ENCODE measurements around the gene FNDC3A.

Gene FNDC3A

DNA sequence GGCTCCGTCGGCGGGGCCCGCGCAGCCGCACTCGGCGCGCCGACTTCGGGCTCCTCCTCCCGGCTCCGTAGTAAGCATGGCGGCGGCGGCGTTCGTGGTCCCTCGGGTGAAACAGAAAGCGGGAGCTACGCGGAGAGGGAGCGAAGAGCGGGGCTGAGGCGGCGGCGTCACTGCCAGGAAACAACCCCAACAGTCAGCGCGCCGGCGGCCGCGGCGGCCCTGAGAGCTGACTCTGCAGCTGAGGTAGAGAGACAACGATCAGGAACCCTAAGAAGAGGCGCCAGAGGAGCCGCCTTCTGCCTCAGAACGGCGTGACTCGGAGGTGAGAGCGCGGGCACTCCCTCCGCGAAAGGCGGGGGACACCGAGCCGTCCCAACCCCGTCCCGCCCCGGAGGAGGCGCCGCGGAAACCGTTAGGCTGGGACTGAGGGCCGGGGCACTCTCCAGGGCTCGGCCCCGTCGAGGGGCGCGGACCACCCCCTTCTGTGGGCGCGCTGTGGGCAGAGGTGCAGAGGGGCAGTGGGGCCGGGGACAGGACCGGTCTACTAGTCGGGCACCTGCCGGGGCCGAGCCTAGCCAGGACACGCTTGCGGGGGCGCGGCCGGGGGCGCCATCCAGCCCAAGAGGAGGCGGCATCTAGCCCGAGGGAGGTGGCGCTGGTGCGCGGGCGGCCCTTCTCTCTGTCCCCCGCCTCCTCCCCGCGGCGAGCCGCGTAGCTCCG lies at the start of gene FNDC3A:
FNDC3A (plus strand) TSS at position 57 of the 720 bp plus-strand sequence. CDS start 30,279 bp downstream, outside the sequence.
- peak; percentile 85 for DNase-seq

DNA sequence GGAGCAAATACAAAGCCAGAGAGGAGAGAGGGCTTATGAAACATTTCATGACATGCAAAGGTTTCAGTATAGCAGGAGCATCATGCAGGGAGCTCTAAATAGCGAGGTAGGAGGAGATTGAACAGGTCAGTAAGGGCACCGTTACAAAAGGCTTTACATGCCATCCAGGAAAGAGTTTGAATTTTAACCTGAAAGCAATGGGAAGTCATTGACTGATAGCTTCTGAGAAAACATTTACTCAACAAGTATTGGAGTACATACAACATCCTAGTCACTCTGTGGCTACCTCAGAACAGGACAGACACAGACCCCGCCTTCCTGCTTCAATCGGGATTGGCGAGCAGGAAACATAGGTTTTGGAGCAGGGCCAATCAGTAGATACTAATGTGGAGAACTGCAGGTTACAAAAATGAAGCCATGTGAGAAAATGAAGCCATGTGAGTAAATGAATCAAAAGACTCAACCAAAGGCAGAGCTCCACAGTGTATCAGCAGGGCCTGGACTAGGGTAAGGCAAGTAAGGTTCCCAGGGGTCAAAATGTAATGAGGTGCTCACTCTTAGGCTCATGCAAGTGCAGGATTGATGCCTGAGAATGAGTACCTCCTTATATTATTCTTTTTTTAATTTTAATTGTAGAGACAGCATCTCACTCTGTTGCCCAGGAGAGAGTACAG lies 46.8 kb upstream of the FNDC3A start:
- no peak for DNase-seq

GRCh38 chr13:48930918-48931317 lies 44.8 kb upstream of the FNDC3A start:
- no peak for DNase-seq

- no peak for DNase-seq
Measured at GRCh38 chr13:48938308-48938943, 37.3 kb upstream of the FNDC3A start.

DNA sequence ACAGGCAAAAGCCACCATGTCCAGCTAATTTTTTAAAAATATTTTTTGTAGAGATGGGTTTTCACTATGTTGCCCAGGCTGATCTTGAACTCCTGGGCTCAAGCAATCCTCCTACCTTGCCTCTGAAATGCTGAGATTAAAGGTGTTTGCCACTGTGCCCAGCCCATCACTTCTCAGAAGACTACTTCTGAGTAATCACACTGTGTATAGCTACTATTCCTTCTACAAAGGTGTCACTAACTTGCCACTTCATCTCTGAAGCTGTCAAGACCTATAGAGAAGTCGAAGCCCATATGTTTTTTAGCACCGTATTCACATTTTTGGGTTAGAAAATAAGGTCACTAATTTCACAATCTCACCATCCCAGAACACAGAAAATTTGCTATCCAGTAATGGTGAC lies 36.0 kb upstream of the FNDC3A start:
- DNase-seq: no peak

- no peak for DNase-seq
Measured at GRCh38 chr13:48942131-48942530, 33.6 kb upstream of the FNDC3A start.

DNA sequence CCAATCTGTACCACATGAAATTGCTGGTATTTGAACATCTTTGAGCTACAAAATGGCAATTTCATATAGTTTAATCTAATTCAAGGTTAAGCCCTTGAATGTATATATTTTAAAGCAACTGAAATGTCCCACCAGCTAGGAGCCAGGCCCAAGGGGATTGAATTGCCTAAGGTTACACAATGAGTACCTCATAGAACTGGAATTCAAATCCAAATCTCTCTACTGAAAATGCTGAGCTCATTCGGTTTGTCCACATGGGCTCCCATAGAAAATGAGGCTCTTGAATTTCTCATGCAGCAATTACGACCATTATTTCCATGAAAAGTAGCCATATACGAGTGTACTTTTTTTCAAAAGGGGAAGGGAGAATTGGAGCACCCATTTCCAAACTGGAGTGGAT lies 31.5 kb upstream of the FNDC3A start:
- no peak for DNase-seq

- no peak for DNase-seq
Measured at GRCh38 chr13:48945626-48946025, 30.1 kb upstream of the FNDC3A start.

GRCh38 chr13:48946163-48946562 lies 29.5 kb upstream of the FNDC3A start:
- no peak for DNase-seq

DNA sequence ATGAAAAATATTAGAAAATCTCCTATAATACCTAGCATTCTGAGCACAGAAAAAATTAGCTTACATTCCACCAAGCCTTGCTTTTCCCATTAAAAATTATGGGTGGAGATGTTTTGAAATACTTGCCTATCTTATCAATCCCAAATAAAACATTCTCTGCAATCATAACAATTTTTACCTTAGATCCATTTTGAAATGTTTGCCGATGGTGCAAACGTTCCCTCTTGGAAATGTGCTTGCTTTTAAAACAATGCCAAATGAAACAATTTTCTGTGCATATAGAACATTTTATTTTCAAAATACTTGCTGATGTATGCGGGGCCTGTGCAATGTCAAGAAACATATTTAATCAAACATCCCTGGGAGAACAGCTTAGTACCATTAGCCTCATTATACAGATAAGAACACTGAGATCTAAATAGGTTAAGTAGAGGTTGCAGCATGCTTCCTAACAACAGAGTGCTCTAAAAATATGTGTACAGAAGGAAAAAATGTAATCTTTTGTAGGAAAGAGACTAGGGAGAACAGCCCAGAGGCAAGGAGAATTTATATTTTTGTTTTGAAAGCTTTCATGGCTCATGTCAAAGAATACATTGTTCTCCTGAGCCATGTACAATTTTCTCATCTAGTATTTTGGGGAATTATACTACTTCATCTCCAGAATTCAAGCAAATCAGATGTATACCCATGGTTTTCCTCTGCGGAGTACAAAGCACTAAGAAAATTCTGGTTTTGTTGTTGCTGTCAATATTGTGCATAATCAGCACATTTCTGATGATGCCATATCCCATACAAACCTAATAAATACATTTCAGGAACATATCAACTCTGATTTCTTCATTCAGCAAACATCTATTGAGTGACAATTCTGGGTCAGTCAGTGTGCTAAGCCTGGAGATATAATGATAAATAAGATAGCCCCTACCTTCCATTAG lies 25.9 kb upstream of the FNDC3A start:
- DNase-seq: no peak

GRCh38 chr13:48950501-48950875 lies 25.2 kb upstream of the FNDC3A start:
- no peak for DNase-seq

GRCh38 chr13:48954081-48954480 lies 21.6 kb upstream of the FNDC3A start:
- DNase-seq: no peak

GRCh38 chr13:48955536-48955935 lies 20.2 kb upstream of the FNDC3A start:
- DNase-seq: no peak

DNA sequence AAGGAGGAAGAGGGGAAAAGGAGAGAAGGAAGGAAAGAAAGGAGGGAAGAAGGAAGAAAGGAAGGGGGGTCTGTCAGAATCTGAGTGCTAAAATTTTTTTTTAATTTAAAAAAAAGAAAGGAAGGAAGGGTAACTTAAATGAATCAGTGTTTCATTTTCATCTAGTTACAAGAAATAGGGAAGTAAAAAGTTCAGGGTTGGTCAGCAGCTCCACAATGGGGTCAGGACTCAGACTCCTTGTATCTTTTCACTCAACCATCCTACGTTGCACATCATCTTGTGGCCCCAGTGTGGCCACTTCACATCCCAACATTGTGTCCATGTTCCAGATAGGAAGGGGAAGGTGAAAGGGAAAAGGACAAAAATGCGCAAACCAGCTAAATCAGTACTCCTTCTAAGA lies 14.3 kb upstream of the FNDC3A start:
- DNase-seq: no peak

DNA sequence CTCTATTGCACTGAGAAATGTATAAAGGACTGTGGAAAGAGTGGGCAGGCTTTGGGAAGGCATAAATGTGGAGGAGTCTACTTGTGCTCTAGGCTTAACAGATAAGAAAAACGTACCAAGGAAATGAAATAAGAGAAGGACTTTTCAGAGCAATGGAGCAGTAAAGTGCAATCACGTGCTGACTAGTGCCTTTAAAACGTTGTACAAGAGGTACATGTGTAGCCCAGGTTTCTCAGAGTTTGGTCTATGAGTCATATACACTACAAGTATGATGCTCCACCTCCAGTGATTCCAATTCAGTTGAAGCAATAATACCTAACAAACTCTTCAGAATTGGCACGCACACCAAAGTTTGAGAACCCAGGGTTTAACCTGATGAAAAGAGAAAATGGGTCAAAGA lies 13.4 kb upstream of the FNDC3A start:
- DNase-seq: no peak

GRCh38 chr13:48965736-48966135 lies 10.0 kb upstream of the FNDC3A start:
- no peak for DNase-seq

GRCh38 chr13:48969685-48970084 lies 6.0 kb upstream of the FNDC3A start:
- DNase-seq: no peak

DNA sequence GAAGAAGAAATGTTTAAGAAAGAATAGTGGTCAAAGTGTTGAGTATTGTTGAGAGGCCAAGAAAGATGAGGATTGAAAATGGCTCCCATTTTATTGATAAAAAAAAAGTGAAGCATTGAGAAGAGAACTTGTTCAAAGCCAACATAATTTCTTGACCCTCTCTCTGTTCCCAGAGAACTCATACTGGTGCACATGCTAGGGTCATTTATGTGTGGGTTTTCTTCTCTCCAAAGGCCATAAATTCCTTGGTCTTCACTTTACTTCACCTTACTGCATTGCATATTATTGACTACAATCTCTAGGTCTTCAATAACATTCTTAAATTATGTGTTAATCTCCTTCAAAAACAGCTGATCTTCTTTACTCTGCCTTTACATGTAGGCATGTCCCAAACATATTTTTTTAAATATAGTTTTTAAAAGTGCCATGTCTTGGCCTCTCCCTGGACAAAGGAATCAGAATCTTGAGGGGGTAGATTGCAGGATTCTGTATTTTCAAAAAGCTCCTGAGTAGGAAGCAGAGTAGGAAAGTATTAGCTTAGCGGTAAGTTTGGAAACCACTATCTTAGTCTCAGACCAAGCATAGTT lies 1.8 kb upstream of the FNDC3A start:
- no peak for DNase-seq

GRCh38 chr13:48975101-48975855 lies 434 bp upstream of the FNDC3A start:
- DNase-seq: peak; percentile 45

- DNase-seq: no peak
Measured at GRCh38 chr13:48976576-48977285, 1.0 kb downstream of the FNDC3A start.

GRCh38 chr13:48977286-48977625 lies 1.5 kb downstream of the FNDC3A start:
- no peak for DNase-seq

Data from CD4-positive, alpha-beta T cell treated with Interleukin-15 for 1 hour (primary cell).